HEK293 (cell line): ENCODE results near the gene SOHLH2.

ENCODE experiments used
- ATF2 ChIP-seq: fragments of 450-650 bp; formaldehyde crosslinking; IDR thresholded peaks from 2 replicates; pipeline ENCODE4 v1.5.1; 2016; ENCODE audit warnings: missing biosample characterization, missing genetic modification characterization, low read depth
- BCL6B ChIP-seq: fragments of 450-650 bp; formaldehyde crosslinking; IDR thresholded peaks from 2 replicates; pipeline ENCODE4 v1.5.1; 2017; ENCODE audit warnings: missing biosample characterization, missing genetic modification characterization
- HIC1 ChIP-seq: fragments of 450-650 bp; formaldehyde crosslinking; IDR thresholded peaks from 2 replicates; pipeline ENCODE4 v1.5.1; 2016; ENCODE audit warnings: missing biosample characterization, missing genetic modification characterization
- IKZF3 ChIP-seq: fragments of 450-650 bp; IDR thresholded peaks from 2 replicates; pipeline ENCODE4 v1.5.0; 2018; ENCODE audit warnings: missing biosample characterization, mild to moderate bottlenecking, missing genetic modification characterization, moderate library complexity
- INSM2 ChIP-seq: fragments of 450-650 bp; formaldehyde crosslinking; IDR thresholded peaks from 2 replicates; pipeline ENCODE4 v1.5.1; 2016; ENCODE audit warnings: missing biosample characterization, missing genetic modification characterization
- KLF10 ChIP-seq: fragments of 450-650 bp; IDR thresholded peaks from 2 replicates; pipeline ENCODE4 v1.5.1; 2018; ENCODE audit warnings: missing biosample characterization, mild to moderate bottlenecking, missing genetic modification characterization
- KLF7 ChIP-seq: fragments of 450-650 bp; formaldehyde crosslinking; IDR thresholded peaks from 2 replicates; pipeline ENCODE4 v1.5.1; 2016; ENCODE audit warnings: missing biosample characterization, missing genetic modification characterization, borderline replicate concordance
- PRDM10 ChIP-seq: fragments of 450-650 bp; formaldehyde crosslinking; IDR thresholded peaks from 2 replicates; pipeline ENCODE4 v1.5.1; 2016; ENCODE audit warnings: missing biosample characterization, missing genetic modification characterization
- SETDB1 ChIP-seq: IDR thresholded peaks from one replicate; pipeline ENCODE4 v1.6.1; 2017; ENCODE audit warnings: mild to moderate bottlenecking, low read length, moderate library complexity, mixed read lengths; ENCODE audit not compliant: insufficient read length
- YY2 ChIP-seq: fragments of 450-650 bp; formaldehyde crosslinking; IDR thresholded peaks from 2 replicates; pipeline ENCODE4 v1.5.1; 2016; ENCODE audit warnings: missing biosample characterization, missing genetic modification characterization
- ZBTB20 ChIP-seq: fragments of 450-650 bp; formaldehyde crosslinking; IDR thresholded peaks from 2 replicates; pipeline ENCODE4 v1.5.1; 2016; ENCODE audit warnings: missing biosample characterization, missing genetic modification characterization
- ZNF16 ChIP-seq: fragments of 450-650 bp; formaldehyde crosslinking; IDR thresholded peaks from 2 replicates; pipeline ENCODE4 v1.5.1; 2016; ENCODE audit warnings: low read depth, missing biosample characterization, missing genetic modification characterization
- ZNF239 ChIP-seq: fragments of 450-650 bp; formaldehyde crosslinking; IDR thresholded peaks from 2 replicates; pipeline ENCODE4 v1.5.1; 2016; ENCODE audit warnings: missing biosample characterization, missing genetic modification characterization
- ZNF549 ChIP-seq: fragments of 450-650 bp; IDR thresholded peaks from 2 replicates; pipeline ENCODE4 v1.5.1; 2018; ENCODE audit warnings: missing biosample characterization, missing genetic modification characterization, mild to moderate bottlenecking, inconsistent platforms, moderate library complexity
- ZNF580 ChIP-seq: fragments of 450-650 bp; formaldehyde crosslinking; IDR thresholded peaks from 2 replicates; pipeline ENCODE4 v1.5.1; 2016; ENCODE audit warnings: missing biosample characterization, missing genetic modification characterization
- ZNF624 ChIP-seq: fragments of 450-650 bp; formaldehyde crosslinking; IDR thresholded peaks from 2 replicates; pipeline ENCODE4 v1.5.1; 2017; ENCODE audit warnings: missing biosample characterization, missing genetic modification characterization
- ZNF654 ChIP-seq: fragments of 450-650 bp; formaldehyde crosslinking; IDR thresholded peaks from 2 replicates; pipeline ENCODE4 v1.5.1; 2016; ENCODE audit warnings: low read depth, missing biosample characterization, missing genetic modification characterization
- ZNF658 ChIP-seq: fragments of 450-650 bp; formaldehyde crosslinking; IDR thresholded peaks from 2 replicates; pipeline ENCODE4; 2016; ENCODE audit warnings: missing biosample characterization, missing genetic modification characterization
- ZNF670 ChIP-seq: fragments of 450-650 bp; formaldehyde crosslinking; IDR thresholded peaks from 2 replicates; pipeline ENCODE4 v1.5.1; 2016; ENCODE audit warnings: missing biosample characterization, missing genetic modification characterization, low read depth
- ZNF707 ChIP-seq: fragments of 450-650 bp; formaldehyde crosslinking; IDR thresholded peaks from 2 replicates; pipeline ENCODE4 v1.5.1; 2016; ENCODE audit warnings: missing biosample characterization, missing genetic modification characterization
- ZNF76 ChIP-seq: fragments of 450-650 bp; formaldehyde crosslinking; IDR thresholded peaks from 2 replicates; pipeline ENCODE4; 2016; ENCODE audit warnings: low read depth, missing biosample characterization, missing genetic modification characterization, borderline replicate concordance
- ZNF777 ChIP-seq: fragments of 450-650 bp; formaldehyde crosslinking; IDR thresholded peaks from 2 replicates; pipeline ENCODE4 v1.5.1; 2017; ENCODE audit warnings: missing biosample characterization, missing genetic modification characterization, borderline replicate concordance
- ZNF791 ChIP-seq: fragments of 450-650 bp; formaldehyde crosslinking; IDR thresholded peaks from 2 replicates; pipeline ENCODE4 v1.5.1; 2016; ENCODE audit warnings: missing biosample characterization, missing genetic modification characterization
- ZSCAN4 ChIP-seq: fragments of 450-650 bp; formaldehyde crosslinking; IDR thresholded peaks from 2 replicates; pipeline ENCODE4 v1.5.1; 2017; ENCODE audit warnings: missing biosample characterization, missing genetic modification characterization
- ZSCAN5A ChIP-seq: fragments of 450-650 bp; formaldehyde crosslinking; IDR thresholded peaks from 2 replicates; pipeline ENCODE4 v1.5.1; 2016; ENCODE audit warnings: missing biosample characterization, missing genetic modification characterization

The SOHLH2 gene

GRCh38 chr13:36131222-36131930 lies 83.0 kb downstream of the SOHLH2 start, which contains the start of gene DCLK1 (continued):
- TF ChIP-seq ZNF624 (tag by site-specific recombination) = no peak
- peak; percentile 88; the same call in 1 of the 2 replicates for TF ChIP-seq ZNF777 (tag by site-specific recombination)
- peak; percentile 66; the same call in 1 of the 2 replicates for TF ChIP-seq HIC1 (tag by site-specific recombination)
- no peak for TF ChIP-seq ZNF654 (tag by site-specific recombination)
- TF ChIP-seq ZNF658 (tag by site-specific recombination) = no peak
- no peak for TF ChIP-seq ZNF16
- no peak for TF ChIP-seq ZNF707
- no peak for TF ChIP-seq ATF2
- no peak for TF ChIP-seq ZNF549 (tag by site-specific recombination)
- TF ChIP-seq ZNF670 (tag by site-specific recombination) = no peak
- no peak for TF ChIP-seq ZSCAN5A
- no peak for TF ChIP-seq KLF10 (tag by site-specific recombination)
- no peak for TF ChIP-seq BCL6B (tag by site-specific recombination)
- no peak for TF ChIP-seq INSM2 (tag by site-specific recombination)
- TF ChIP-seq ZNF76 (tag by site-specific recombination) = no peak
- no peak for TF ChIP-seq ZNF580 (tag by site-specific recombination)
- no peak for TF ChIP-seq ZNF239
- TF ChIP-seq IKZF3 (tag by site-specific recombination) = no peak
- TF ChIP-seq ZNF791 (tag by site-specific recombination) = no peak
- TF ChIP-seq ZSCAN4 = no peak
- TF ChIP-seq KLF7 (tag by site-specific recombination) = peak; percentile 59; the same call in 1 of the 2 replicates
- TF ChIP-seq SETDB1 = no peak
- TF ChIP-seq YY2 (tag by site-specific recombination) = no peak
- 0 out of 2 replicates have a peak, but pooled peaks have one; percentile 9 for TF ChIP-seq PRDM10
- no peak for TF ChIP-seq ZBTB20
